SK-N-SH treated with all-trans-retinoic acid at 6 μM for 48 hours (cell line): ENCODE results near the gene CILP2.

Experiments used
- ATAC-seq: fragments of 200-7000 bp; cut with Tn5 transposase; 3 replicates; pipeline ENCODE4 v1.9.1; 2020; ENCODE audit warnings: mild to moderate bottlenecking, moderate library complexity
- ARNTL ChIP-seq: fragments of 450-650 bp; formaldehyde crosslinking; IDR thresholded peaks from 2 replicates; pipeline ENCODE4 v1.5.0; 2020; ENCODE audit warnings: low read depth, mild to moderate bottlenecking, moderate library complexity, borderline replicate concordance
- BACH2 ChIP-seq: fragments of 250-450 bp; sonication (Bioruptor Pico); IDR thresholded peaks from 2 replicates; pipeline ENCODE4 v1.9.0; 2021; ENCODE audit warnings: mild to moderate bottlenecking, borderline replicate concordance
- CSDC2 ChIP-seq: fragments of 250-450 bp; sonication (Bioruptor Pico); IDR thresholded peaks from 2 replicates; pipeline ENCODE4 v1.5.0; 2020; ENCODE audit warnings: mild to moderate bottlenecking, moderate library complexity
- ESRRG ChIP-seq: fragments of 250-450 bp; sonication (Bioruptor Pico); IDR thresholded peaks from 2 replicates; pipeline ENCODE4 v1.6.1; 2021; ENCODE audit warnings: mild to moderate bottlenecking
- GLIS3 ChIP-seq: fragments of 250-450 bp; sonication (Bioruptor Pico); IDR thresholded peaks from 2 replicates; pipeline ENCODE4 v1.5.0; 2020; ENCODE audit warnings: mild to moderate bottlenecking, moderate library complexity
- ISL1 ChIP-seq: fragments of 250-450 bp; sonication (Bioruptor Pico); IDR thresholded peaks from 2 replicates; pipeline ENCODE4 v2.1.2; 2022; ENCODE audit warnings: mild to moderate bottlenecking, moderate library complexity
- OSR1 ChIP-seq: fragments of 250-450 bp; sonication (Bioruptor Pico); IDR thresholded peaks from 2 replicates; pipeline ENCODE4 v1.8.0; 2022; ENCODE audit warnings: moderate library complexity, mild to moderate bottlenecking, inconsistent platforms
- PPARA ChIP-seq: fragments of 250-450 bp; sonication (Bioruptor Pico); IDR thresholded peaks from 2 replicates; pipeline ENCODE4 v1.5.0; 2020; ENCODE audit warnings: mild to moderate bottlenecking, borderline replicate concordance
- RARB ChIP-seq: fragments of 250-450 bp; sonication (Bioruptor Pico); IDR thresholded peaks from 2 replicates; pipeline ENCODE4 v1.8.0; 2021; ENCODE audit warnings: mild to moderate bottlenecking, moderate library complexity
- TCF4 ChIP-seq: fragments of 250-450 bp; sonication (Bioruptor Pico); IDR thresholded peaks from 2 replicates; pipeline ENCODE4 v1.8.0; 2021; ENCODE audit warnings: mild to moderate bottlenecking, moderate library complexity, borderline replicate concordance
- ZC3H10 ChIP-seq: fragments of 250-450 bp; sonication (Bioruptor Pico); IDR thresholded peaks from 2 replicates; pipeline ENCODE4 v1.5.1; 2021; ENCODE audit warnings: mild to moderate bottlenecking, moderate library complexity
- ZFP3 ChIP-seq: fragments of 250-450 bp; sonication (Bioruptor Pico); IDR thresholded peaks from 2 replicates; pipeline ENCODE4 v1.5.0; 2020; ENCODE audit warnings: mild to moderate bottlenecking, moderate library complexity
- ZFP30 ChIP-seq: fragments of 450-650 bp; formaldehyde crosslinking; IDR thresholded peaks from 2 replicates; pipeline ENCODE4 v1.5.0; 2022; ENCODE audit warnings: mild to moderate bottlenecking, moderate library complexity
- ZNF70 ChIP-seq: fragments of 450-650 bp; formaldehyde crosslinking; IDR thresholded peaks from 2 replicates; pipeline ENCODE4 v1.5.0; 2020; ENCODE audit warnings: mild to moderate bottlenecking, moderate library complexity
- ZNF8 ChIP-seq: fragments of 450-650 bp; formaldehyde crosslinking; IDR thresholded peaks from 2 replicates; pipeline ENCODE4 v1.5.0; 2020; ENCODE audit warnings: mild to moderate bottlenecking, moderate library complexity
- TF ChIP-seq, protein P1 (sequence below): fragments of 250-450 bp; sonication (Bioruptor Pico); IDR thresholded peaks from 2 replicates; pipeline ENCODE4 v1.5.1; 2020; ENCODE audit warnings: low read depth, mild to moderate bottlenecking, moderate library complexity
- TF ChIP-seq, protein P2 (sequence below): fragments of 250-450 bp; sonication (Bioruptor Pico); IDR thresholded peaks from 2 replicates; pipeline ENCODE4 v1.8.0; 2020; ENCODE audit warnings: mild to moderate bottlenecking, moderate library complexity, borderline replicate concordance
- TF ChIP-seq, protein P3 (sequence below): fragments of 250-450 bp; sonication (Bioruptor Pico); IDR thresholded peaks from 2 replicates; pipeline ENCODE4 v1.5.0; 2020; ENCODE audit warnings: mild to moderate bottlenecking, moderate library complexity
- TF ChIP-seq, protein P4 (sequence below): fragments of 250-450 bp; sonication (Bioruptor Pico); IDR thresholded peaks from 2 replicates; pipeline ENCODE4 v1.5.1; 2021; ENCODE audit warnings: mild to moderate bottlenecking, moderate library complexity
- TF ChIP-seq, protein P5 (sequence below): fragments of 250-450 bp; sonication (Bioruptor Pico); IDR thresholded peaks from 2 replicates; pipeline ENCODE4 v1.8.0; 2021; ENCODE audit warnings: low read depth, mild to moderate bottlenecking, moderate library complexity, borderline replicate concordance

Gene CILP2

DNA sequence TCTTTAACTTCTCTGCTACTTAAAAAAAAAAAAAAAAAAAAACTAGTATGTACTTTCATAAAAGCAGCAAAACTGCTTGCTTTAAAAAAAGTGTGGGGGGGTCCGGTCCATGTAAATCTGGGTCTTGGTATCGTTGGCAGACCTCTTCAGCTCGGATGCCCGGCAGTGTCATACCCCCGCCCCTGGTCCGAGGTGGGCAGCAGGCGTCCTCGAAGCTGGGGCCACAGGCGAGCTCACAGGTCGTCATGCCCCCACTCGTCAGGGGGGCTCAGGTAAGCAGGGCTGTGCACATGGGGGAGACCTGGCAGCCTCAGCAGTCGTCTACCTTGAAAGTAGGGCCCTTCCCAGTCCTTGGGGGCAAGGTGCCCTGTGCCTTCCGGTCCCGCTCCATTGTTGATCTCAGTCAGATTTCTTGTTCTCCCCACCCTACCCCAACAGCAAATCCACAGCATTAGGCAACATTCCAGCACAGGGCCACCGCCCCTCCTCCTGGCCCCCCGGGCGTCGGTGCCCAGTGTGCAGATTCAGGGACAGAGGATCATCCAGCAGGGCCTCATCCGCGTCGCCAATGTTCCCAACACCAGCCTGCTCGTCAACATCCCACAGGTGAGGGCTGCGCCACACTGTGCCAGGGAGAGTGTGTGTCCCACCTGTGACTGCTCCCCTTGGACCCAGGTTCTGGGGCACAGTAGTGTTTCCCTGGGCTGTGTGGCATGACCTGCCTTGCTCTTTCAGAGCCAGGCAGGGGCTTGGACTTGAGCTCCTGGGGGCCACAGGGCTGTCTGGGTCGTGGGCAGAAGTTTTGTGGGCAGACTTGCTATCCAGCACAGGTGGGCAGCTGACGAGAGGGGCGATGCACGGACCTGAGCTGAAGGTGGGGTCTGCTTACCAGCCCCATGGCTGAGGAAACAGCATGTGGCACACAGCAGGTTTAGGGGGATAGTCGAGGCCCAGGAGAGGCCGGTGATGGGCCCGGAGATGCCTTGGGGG, 42.2 kb upstream of the CILP2 start:
- no peak for TF ChIP-seq ZFP3 (CRISPR knock-in tag)
- TF ChIP-seq, protein P1, sequence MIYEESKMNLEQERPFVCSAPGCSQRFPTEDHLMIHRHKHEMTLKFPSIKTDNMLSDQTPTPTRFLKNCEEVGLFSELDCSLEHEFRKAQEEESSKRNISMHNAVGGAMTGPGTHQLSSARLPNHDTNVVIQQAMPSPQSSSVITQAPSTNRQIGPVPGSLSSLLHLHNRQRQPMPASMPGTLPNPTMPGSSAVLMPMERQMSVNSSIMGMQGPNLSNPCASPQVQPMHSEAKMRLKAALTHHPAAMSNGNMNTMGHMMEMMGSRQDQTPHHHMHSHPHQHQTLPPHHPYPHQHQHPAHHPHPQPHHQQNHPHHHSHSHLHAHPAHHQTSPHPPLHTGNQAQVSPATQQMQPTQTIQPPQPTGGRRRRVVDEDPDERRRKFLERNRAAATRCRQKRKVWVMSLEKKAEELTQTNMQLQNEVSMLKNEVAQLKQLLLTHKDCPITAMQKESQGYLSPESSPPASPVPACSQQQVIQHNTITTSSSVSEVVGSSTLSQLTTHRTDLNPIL (CRISPR knock-in tag): no peak
- TF ChIP-seq, protein P2, sequence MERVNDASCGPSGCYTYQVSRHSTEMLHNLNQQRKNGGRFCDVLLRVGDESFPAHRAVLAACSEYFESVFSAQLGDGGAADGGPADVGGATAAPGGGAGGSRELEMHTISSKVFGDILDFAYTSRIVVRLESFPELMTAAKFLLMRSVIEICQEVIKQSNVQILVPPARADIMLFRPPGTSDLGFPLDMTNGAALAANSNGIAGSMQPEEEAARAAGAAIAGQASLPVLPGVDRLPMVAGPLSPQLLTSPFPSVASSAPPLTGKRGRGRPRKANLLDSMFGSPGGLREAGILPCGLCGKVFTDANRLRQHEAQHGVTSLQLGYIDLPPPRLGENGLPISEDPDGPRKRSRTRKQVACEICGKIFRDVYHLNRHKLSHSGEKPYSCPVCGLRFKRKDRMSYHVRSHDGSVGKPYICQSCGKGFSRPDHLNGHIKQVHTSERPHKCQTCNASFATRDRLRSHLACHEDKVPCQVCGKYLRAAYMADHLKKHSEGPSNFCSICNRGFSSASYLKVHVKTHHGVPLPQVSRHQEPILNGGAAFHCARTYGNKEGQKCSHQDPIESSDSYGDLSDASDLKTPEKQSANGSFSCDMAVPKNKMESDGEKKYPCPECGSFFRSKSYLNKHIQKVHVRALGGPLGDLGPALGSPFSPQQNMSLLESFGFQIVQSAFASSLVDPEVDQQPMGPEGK (CRISPR knock-in tag): no peak
- TF ChIP-seq ZFP30: no peak
- TF ChIP-seq, protein P3, sequence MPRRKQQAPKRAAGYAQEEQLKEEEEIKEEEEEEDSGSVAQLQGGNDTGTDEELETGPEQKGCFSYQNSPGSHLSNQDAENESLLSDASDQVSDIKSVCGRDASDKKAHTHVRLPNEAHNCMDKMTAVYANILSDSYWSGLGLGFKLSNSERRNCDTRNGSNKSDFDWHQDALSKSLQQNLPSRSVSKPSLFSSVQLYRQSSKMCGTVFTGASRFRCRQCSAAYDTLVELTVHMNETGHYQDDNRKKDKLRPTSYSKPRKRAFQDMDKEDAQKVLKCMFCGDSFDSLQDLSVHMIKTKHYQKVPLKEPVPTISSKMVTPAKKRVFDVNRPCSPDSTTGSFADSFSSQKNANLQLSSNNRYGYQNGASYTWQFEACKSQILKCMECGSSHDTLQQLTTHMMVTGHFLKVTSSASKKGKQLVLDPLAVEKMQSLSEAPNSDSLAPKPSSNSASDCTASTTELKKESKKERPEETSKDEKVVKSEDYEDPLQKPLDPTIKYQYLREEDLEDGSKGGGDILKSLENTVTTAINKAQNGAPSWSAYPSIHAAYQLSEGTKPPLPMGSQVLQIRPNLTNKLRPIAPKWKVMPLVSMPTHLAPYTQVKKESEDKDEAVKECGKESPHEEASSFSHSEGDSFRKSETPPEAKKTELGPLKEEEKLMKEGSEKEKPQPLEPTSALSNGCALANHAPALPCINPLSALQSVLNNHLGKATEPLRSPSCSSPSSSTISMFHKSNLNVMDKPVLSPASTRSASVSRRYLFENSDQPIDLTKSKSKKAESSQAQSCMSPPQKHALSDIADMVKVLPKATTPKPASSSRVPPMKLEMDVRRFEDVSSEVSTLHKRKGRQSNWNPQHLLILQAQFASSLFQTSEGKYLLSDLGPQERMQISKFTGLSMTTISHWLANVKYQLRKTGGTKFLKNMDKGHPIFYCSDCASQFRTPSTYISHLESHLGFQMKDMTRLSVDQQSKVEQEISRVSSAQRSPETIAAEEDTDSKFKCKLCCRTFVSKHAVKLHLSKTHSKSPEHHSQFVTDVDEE (CRISPR knock-in tag): no peak
- TF ChIP-seq ZNF8 (CRISPR knock-in tag): no peak
- TF ChIP-seq RARB (CRISPR knock-in tag): no peak
- TF ChIP-seq ZC3H10 (CRISPR knock-in tag): no peak
- no peak for TF ChIP-seq ESRRG (CRISPR knock-in tag)
- no peak for TF ChIP-seq CSDC2 (CRISPR knock-in tag)
- TF ChIP-seq, protein P4, sequence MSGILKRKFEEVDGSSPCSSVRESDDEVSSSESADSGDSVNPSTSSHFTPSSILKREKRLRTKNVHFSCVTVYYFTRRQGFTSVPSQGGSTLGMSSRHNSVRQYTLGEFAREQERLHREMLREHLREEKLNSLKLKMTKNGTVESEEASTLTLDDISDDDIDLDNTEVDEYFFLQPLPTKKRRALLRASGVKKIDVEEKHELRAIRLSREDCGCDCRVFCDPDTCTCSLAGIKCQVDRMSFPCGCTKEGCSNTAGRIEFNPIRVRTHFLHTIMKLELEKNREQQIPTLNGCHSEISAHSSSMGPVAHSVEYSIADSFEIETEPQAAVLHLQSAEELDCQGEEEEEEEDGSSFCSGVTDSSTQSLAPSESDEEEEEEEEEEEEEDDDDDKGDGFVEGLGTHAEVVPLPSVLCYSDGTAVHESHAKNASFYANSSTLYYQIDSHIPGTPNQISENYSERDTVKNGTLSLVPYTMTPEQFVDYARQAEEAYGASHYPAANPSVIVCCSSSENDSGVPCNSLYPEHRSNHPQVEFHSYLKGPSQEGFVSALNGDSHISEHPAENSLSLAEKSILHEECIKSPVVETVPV (CRISPR knock-in tag): no peak
- no peak for TF ChIP-seq ZNF70
- no peak for TF ChIP-seq ISL1 (CRISPR knock-in tag)
- TF ChIP-seq ARNTL: no peak
- no peak for TF ChIP-seq TCF4 (CRISPR knock-in tag)
- no peak for TF ChIP-seq PPARA (CRISPR knock-in tag)
- no peak for TF ChIP-seq GLIS3
- no peak for TF ChIP-seq OSR1 (CRISPR knock-in tag)
- no peak for ATAC-seq

DNA sequence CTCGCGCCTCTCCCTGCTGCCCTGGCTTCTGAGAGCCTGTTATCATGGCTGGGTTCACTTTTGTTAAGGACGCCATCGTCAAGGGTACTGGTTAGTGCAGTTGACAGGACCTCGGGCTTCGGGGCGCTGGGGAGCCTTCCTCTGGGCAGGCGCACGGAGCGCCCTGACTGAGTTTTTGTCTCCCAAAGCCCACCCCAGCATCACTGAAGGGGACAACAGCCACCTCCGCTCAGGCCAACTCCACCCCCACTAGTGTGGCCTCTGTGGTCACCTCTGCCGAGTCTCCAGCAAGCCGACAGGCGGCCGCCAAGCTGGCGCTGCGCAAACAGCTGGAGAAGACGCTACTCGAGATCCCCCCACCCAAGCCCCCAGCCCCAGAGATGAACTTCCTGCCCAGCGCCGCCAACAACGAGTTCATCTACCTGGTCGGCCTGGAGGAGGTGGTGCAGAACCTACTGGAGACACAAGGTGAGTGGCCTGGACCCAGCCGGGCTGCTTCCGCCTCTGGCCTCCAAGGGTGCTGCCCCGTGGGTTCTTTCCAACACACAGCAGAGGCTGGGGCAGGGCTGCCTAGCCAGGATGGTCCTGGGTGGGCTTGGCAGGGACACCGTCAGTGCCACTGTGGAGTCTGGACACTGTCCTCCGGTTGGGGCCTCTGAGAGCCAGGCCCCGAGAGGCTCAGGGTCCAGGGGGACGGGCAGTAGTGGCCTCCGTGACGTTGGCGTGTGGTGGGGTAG, 39.6 kb upstream of the CILP2 start:
- ATAC-seq: no peak
- TF ChIP-seq, protein P4 (CRISPR knock-in tag): no peak
- TF ChIP-seq ZNF70 (no peak), ISL1 (CRISPR knock-in tag) (no peak), TCF4 (CRISPR knock-in tag) (no peak), RARB (CRISPR knock-in tag) (no peak), BACH2 (CRISPR knock-in tag) (no peak), ZC3H10 (CRISPR knock-in tag) (no peak), ZNF8 (CRISPR knock-in tag) (no peak), ZFP3 (CRISPR knock-in tag) (no peak), CSDC2 (CRISPR knock-in tag) (no peak), PPARA (CRISPR knock-in tag) (no peak), ZFP30 (no peak), ESRRG (CRISPR knock-in tag) (no peak), GLIS3 (no peak)
- TF ChIP-seq, protein P5, sequence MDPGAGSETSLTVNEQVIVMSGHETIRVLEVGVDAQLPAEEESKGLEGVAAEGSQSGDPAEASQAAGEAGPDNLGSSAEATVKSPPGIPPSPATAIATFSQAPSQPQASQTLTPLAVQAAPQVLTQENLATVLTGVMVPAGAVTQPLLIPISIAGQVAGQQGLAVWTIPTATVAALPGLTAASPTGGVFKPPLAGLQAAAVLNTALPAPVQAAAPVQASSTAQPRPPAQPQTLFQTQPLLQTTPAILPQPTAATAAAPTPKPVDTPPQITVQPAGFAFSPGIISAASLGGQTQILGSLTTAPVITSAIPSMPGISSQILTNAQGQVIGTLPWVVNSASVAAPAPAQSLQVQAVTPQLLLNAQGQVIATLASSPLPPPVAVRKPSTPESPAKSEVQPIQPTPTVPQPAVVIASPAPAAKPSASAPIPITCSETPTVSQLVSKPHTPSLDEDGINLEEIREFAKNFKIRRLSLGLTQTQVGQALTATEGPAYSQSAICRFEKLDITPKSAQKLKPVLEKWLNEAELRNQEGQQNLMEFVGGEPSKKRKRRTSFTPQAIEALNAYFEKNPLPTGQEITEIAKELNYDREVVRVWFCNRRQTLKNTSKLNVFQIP (CRISPR knock-in tag): no peak
- TF ChIP-seq, protein P3 (CRISPR knock-in tag): no peak
- TF ChIP-seq, protein P1 (CRISPR knock-in tag): no peak
